GM12872 (cell line): Measurements from ENCODE around the gene PLCB4.

Source experiments
- TF ChIP-seq, protein P1 (sequence below): IDR thresholded peaks from 3 replicates; pipeline ENCODE4 v1.5.1; 2011; ENCODE audit warnings: low read depth, mild to moderate bottlenecking, low read length, moderate library complexity; ENCODE audit not compliant: insufficient read depth

PLCB4 gene

DNA sequence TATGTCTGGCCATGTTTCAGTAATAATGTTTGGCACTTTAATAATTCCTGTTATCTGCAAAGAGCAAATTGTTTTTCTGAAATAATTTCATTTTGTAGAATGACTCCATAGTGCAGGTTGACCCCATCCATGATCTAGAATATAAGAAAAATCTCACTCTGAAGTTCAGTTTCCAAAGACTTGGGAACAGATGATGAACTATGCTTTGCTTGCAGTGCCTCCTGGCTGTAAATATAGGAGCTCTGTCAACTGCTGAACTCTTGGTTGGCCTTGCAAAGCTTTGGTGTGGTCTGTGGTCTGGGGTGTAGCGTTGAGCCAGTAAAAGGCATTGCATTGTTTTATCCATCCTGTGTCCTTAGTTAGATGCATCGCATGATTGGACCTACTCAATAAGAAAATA lies 104.0 kb downstream of the PLCB4 start:
- TF ChIP-seq, protein P1, sequence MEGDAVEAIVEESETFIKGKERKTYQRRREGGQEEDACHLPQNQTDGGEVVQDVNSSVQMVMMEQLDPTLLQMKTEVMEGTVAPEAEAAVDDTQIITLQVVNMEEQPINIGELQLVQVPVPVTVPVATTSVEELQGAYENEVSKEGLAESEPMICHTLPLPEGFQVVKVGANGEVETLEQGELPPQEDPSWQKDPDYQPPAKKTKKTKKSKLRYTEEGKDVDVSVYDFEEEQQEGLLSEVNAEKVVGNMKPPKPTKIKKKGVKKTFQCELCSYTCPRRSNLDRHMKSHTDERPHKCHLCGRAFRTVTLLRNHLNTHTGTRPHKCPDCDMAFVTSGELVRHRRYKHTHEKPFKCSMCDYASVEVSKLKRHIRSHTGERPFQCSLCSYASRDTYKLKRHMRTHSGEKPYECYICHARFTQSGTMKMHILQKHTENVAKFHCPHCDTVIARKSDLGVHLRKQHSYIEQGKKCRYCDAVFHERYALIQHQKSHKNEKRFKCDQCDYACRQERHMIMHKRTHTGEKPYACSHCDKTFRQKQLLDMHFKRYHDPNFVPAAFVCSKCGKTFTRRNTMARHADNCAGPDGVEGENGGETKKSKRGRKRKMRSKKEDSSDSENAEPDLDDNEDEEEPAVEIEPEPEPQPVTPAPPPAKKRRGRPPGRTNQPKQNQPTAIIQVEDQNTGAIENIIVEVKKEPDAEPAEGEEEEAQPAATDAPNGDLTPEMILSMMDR: no peak

DNA sequence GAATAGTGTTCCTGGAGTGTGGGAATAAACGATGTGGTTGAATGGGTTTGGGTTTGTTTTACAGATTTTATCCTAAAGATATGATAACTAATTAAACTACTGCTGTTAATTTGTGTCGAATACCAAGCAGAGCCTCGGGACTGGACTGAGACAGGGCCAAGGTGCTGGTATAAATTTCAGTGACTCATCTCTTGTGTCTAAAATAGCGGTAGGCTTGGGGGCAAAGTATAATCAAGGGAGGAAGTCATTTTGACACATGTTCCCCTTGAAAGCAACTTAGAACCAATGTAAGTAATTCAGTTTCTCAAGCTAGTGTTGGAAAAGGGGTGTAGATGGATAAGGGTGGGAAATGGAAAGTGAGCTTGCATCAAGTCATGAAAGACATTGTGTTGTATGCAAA lies 108.4 kb downstream of the PLCB4 start:
- TF ChIP-seq, protein P1: no peak

DNA sequence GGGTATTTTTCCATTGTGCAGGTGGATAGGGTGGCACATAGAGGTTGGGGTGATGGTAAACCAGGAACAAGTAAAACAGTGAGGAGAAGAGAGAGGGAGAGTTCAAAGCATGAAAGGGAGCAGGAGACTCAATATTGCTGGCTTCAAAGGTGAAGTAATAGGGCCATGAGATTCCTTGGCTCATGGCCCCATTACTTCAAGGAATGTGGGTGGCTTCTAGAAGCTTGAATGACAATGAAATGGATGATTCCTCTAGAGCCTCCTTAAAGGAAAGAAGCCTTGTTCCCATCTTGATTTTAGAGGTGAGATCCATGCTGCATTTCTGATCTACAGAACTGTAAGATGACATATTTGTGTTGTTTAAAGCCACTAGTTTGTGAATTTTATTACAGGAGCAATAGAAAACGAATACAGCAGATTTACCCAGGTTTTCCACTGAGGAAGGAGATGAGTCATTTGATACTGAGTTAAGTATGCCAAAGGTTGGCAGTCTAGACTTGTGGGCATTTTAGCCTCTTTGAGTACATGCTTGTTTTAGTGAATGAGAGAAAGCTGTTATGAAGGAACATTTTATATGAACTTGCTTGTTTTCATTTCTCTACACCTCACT lies 110.4 kb downstream of the PLCB4 start:
- TF ChIP-seq, protein P1: no peak

DNA sequence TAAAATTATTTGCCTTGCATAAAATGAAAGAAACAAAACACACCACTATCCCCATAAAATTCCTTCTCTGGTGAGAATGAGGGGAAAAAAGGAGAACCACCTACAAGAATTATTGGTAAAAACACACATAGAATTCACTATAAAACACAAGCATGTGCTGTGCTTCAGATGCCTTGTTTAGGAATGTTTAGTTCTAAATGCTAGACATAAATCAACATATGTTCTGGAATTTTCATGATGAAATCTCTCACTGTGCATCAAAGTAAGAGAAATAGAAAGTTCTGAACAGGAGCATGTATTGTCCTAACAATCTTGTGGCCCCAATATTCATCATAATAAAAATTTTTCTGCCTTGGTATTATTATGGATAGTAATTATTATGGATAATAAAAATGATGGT lies 111.0 kb downstream of the PLCB4 start:
- TF ChIP-seq, protein P1: no peak

DNA sequence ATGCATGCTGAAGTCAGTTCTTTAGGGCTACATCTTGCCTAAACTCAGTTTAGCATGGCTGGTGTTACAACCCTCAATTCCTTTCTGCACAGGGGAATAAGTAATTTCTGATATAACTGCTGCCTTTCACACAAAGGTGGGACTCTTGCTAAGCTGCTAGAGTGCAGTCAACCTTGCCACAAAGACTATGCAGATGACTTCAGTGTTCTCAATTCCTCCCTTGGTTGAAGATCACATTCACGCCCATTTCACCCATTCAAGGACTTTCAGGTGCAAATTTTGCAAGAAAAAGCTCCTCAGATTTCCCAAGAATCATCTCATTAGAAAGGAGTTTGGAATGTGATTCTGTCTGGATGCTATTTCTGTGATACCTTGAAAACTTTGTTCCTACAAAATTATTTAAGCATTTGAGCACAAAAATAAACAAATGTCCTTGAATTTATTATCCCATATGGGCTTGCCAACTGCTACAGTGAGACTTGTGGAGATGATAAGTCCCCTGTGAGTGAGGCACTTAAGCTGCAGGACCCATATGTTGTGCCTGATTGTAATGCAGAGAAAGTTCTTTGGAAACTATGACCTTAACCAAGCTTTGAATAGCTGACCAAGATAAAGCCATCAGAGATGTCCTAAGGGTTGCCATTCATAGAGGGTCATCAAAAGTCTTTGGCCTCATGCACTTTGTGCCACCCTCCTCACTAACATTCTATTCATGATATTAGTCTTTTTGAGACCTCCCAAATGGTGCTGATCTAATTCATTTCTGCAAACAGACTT lies 111.8 kb downstream of the PLCB4 start:
- TF ChIP-seq, protein P1: no peak

DNA sequence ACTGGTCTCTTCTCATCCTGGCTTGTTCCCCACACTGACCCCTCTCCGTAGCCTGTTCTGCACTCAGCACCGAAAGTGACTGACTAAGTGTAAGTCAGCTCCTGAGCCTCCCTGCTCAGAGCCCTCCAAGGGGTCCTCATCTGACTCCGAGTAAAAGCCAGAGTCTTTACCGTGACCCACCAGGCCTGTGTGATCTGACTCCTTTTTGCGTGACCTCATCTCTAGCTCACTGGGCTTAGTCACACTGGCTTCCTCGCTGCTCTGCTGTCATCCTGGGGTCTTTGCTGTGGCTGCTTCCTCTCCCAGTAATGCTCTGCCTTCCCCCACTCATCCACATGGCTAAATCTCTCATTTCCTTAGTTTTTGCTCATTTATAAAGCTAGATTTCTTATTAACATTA lies 116.6 kb downstream of the PLCB4 start:
- TF ChIP-seq, protein P1: no peak

DNA sequence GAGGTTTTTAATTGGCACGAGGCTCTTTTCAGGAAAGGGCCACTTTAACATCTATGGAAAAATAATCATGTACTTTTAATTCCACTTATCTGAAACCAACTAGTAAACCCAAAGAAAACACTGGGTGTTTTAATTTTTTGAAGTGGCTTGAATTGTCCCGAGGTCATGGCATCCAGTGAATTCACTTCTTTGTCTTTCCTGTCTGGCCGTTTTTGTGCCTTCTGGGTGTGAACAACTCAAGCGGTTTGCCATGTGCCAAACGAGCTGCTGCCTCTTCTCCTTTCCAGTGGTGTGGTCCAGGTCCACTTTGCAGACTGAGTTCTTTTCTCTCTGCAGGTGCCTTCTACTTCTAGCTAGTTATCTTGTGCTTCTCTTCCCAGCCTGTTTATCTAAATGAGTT lies 117.5 kb downstream of the PLCB4 start:
- TF ChIP-seq, protein P1: no peak
